ENCODE measurements around the gene GRIA1.

- TF ChIP-seq CTCF (IDR thresholded peaks at IDR 0.05), result no peak
- no peak for TF ChIP-seq POLR2A (IDR thresholded peaks at IDR 0.05)
- TF ChIP-seq EP300 (IDR thresholded peaks at IDR 0.05), result no peak
Measured at GRCh38 chr5:153641183-153641688, 150.8 kb downstream of the GRIA1 start.
